GM12878 (cell line): Measurements from ENCODE around the gene LMO2. TPM values are rescaled to one million over a fixed set of nuclear protein-coding genes. Genes with fewer than 3 reads are reported as not detected.
A peak's percentile ranks its signal among the peaks of the same experiment; 100 is the strongest.

Source experiments
- ATAC-seq: fragments of 200-7000 bp; cut with Tn5 transposase; 3 replicates; pipeline ENCODE4 v1.9.1; 2020; ENCODE audit warnings: mild to moderate bottlenecking, moderate library complexity
- Bru-seq: library from RNA; stranded (reverse); fragments of 400-500 nt; gene quantifications from one replicate; lab custom pipeline; 2021; lab: Mats Ljungman, UMichigan
- BruChase-seq, 2 experiments: library from RNA; stranded (reverse); fragments of 400-500 nt; gene quantifications; one replicate each; lab custom pipeline; 2021; lab: Mats Ljungman, UMichigan
- BruUV-seq: library from RNA; stranded (reverse); fragments of 400-500 nt; replicated peaks from 2 replicates; lab custom pipeline; 2021; lab: Mats Ljungman, UMichigan
- CTCF ChIA-PET: fragments of 300-600 bp; sonication (Branson Sonifier 250); formaldehyde crosslinking; extraction: SDS; loops from one replicate; lab custom pipeline; 2021; ENCODE audit warnings: inconsistent platforms; lab: Yijun Ruan, JAX
- POLR2A ChIA-PET: fragments of 350-600 bp; formaldehyde crosslinking; extraction: SDS; loops from one replicate; lab custom pipeline; 2021; ENCODE audit warnings: inconsistent platforms; lab: Charles Lee
- RAD21 ChIA-PET: fragments of 300-600 bp; sonication (Branson Sonifier 250); formaldehyde crosslinking; loops from one replicate; lab custom pipeline; 2023; ENCODE audit warnings: antibody characterized with exemption; ENCODE audit not compliant: unreplicated experiment; lab: Charles Lee
- SMC1A ChIA-PET: fragments of 300-600 bp; sonication (Branson Sonifier 250); formaldehyde crosslinking; loops from one replicate; lab custom pipeline; 2023; ENCODE audit not compliant: unreplicated experiment, uncharacterized antibody; lab: Charles Lee
- DNase-seq: peaks from one replicate; pipeline ENCODE4 v3.0.0-alpha.2; 2011; ENCODE audit warnings: low read depth, low spot score
- FAIRE-seq: peaks from 3 replicates; lab custom pipeline; 2011; peaks lifted over from hg19 to GRCh38; lab: Jason Lieb, UNC
- H2AFZ ChIP-seq: 2 replicates; pipeline ENCODE4 v1.6.0; 2011; ENCODE audit warnings: low read depth, low read length, control low read depth; ENCODE audit not compliant: control insufficient read depth
- H3K27ac ChIP-seq: 2 replicates; pipeline ENCODE4 v1.5.1; 2011; ENCODE audit warnings: control low read depth; ENCODE audit not compliant: control insufficient read depth, insufficient read depth
- H3K27me3 ChIP-seq, 2 experiments: replicated peaks in 1 of 2; 2 replicates each; pipeline versions ENCODE4 v1.6.0 to v1.6.1; 2011; ENCODE audit warnings: low read length in 1 of 2; ENCODE audit not compliant: control insufficient read depth in 2 of 2, insufficient read depth in 2 of 2
- H3K36me3 ChIP-seq, 2 experiments: 2 replicates each; pipeline ENCODE4 v1.5.1; 2011; ENCODE audit warnings: low read length in 1 of 2; ENCODE audit not compliant: control insufficient read depth in 2 of 2, insufficient read depth in 2 of 2
- H3K4me1 ChIP-seq: 2 replicates; pipeline ENCODE4 v1.6.1; 2011; ENCODE audit warnings: mild to moderate bottlenecking, low read length, moderate library complexity, mixed read lengths; ENCODE audit not compliant: control insufficient read depth, insufficient read depth
- H3K4me2 ChIP-seq: 2 replicates; pipeline ENCODE4 v1.6.0; 2011; ENCODE audit warnings: control low read depth; ENCODE audit not compliant: control insufficient read depth, insufficient read depth
- H3K4me3 ChIP-seq: fragments of 200-600 bp; sonication (generic); 2 replicates; pipeline ENCODE4 v1.5.1; 2016
- H3K79me2 ChIP-seq: 2 replicates; pipeline ENCODE4 v1.6.0; 2011; ENCODE audit warnings: low read length; ENCODE audit not compliant: control insufficient read depth, insufficient read depth
- H3K9ac ChIP-seq: 2 replicates; pipeline ENCODE4 v1.8.0; 2011; ENCODE audit warnings: low read length, control low read depth, mixed read lengths; ENCODE audit not compliant: control insufficient read depth, insufficient read depth
- H3K9me3 ChIP-seq: replicated peaks from 3 replicates; pipeline ENCODE4 v1.5.1; 2011; ENCODE audit warnings: mild to moderate bottlenecking, low read length; ENCODE audit not compliant: control insufficient read depth, insufficient read depth
- H4K20me1 ChIP-seq: 2 replicates; pipeline ENCODE4 v1.6.0; 2011; ENCODE audit not compliant: control insufficient read depth, insufficient read depth
- CHD1 ChIP-seq: IDR thresholded peaks from 2 replicates; pipeline ENCODE4 v1.6.1; 2012; ENCODE audit warnings: low read depth, low read length, improper control_type of control experiment
- JUNB ChIP-seq: IDR thresholded peaks from 2 replicates; pipeline ENCODE4 v1.6.1; 2016; ENCODE audit warnings: antibody characterized with exemption, mild to moderate bottlenecking
- PAX8 ChIP-seq: fragments of 450-650 bp; IDR thresholded peaks from 2 replicates; pipeline ENCODE4 v1.6.1; 2017; ENCODE audit warnings: mild to moderate bottlenecking, moderate library complexity
- POU2F2 ChIP-seq: IDR thresholded peaks from 3 replicates; pipeline ENCODE4 v1.6.1; 2011; ENCODE audit warnings: low read depth, mild to moderate bottlenecking, low read length, borderline replicate concordance
- SMARCA5 ChIP-seq: fragments of 450-650 bp; IDR thresholded peaks from 2 replicates; pipeline ENCODE4 v1.6.1; 2017; ENCODE audit warnings: mild to moderate bottlenecking
- SREBF2 ChIP-seq: IDR thresholded peaks from 2 replicates; pipeline ENCODE4 v1.6.1; 2012; ENCODE audit warnings: mild to moderate bottlenecking, low read length
- ZZZ3 ChIP-seq: IDR thresholded peaks from 2 replicates; pipeline ENCODE4 v1.6.1; 2011; ENCODE audit warnings: low read depth; ENCODE audit not compliant: control insufficient read depth, insufficient read length
- WGBS: methylation state at CpG from one replicate; pipeline ENCODE4 v1.1.6; 2016; ENCODE audit warnings: low lambda C conversion rate; ENCODE audit not compliant: insufficient replicate concordance, insufficient coverage; ENCODE audit errors: missing lambda C conversion rate; 5-methylcytosine and 5-hydroxymethylcytosine counted together
- in situ Hi-C: fragments of 300-500 bp; cut with MboI; formaldehyde crosslinking; loops from 9 replicates; pipeline ENCODE4 v1.14.3; 2018; ENCODE audit warnings: mixed read lengths
- intact Hi-C: fragments of 100-400 bp; cut with micrococcal nuclease; formaldehyde crosslinking; loops from one replicate; pipeline ENCODE4 v1.14.2; 2022; ENCODE audit not compliant: unreplicated experiment
- long read RNA-seq, 2 experiments: library from polyadenylated mRNA; unstranded; transcript quantifications; one replicate each; pipeline ENCODE4 v2.0.0, GENCODE V29; 2019 to 2020
- polyA minus RNA-seq, 3 experiments: library from RNA; depleted of rRNA, polyadenylated mRNA; stranded (reverse); fragments of >200 nt; gene quantifications; 2 replicates each; pipeline ENCODE4 v1.2.3, GENCODE V29; 2011
- polyA plus RNA-seq, 11 experiments: library from polyadenylated mRNA; depleted of rRNA in 4 of 11; unstranded in 6 of 11; stranded (reverse) in 5 of 11; fragments of >200 nt; fragmentation: Nextera tagmentation in 4 of 11; fragmentation: Illumina TruSeq in 1 of 11; extraction: Ambion mirVana in 4 of 11; extraction: Trizol in 1 of 11; gene quantifications; 1 replicate in 1 of 11; 2 replicates in 10 of 11; pipeline versions ENCODE4 v1.2.1 to v1.2.3, GENCODE V29; 2011 to 2016; ENCODE audit warnings: inconsistent platforms in 2 of 11, missing spikeins in 2 of 11, low read depth in 1 of 11
- total RNA-seq, 4 experiments: library from RNA; depleted of rRNA in 3 of 4; stranded (reverse); fragments of >200 nt in 3 of 4; fragmentation: Illumina TruSeq in 1 of 4; extraction: Trizol in 1 of 4; gene quantifications; 2 replicates each; pipeline versions ENCODE4 v1.2.1 to v1.2.3, GENCODE V29; 2013 to 2021
- TF ChIP-seq, protein P1 (sequence below): fragments of 450-650 bp; IDR thresholded peaks from 2 replicates; pipeline ENCODE4 v1.6.1; 2017; ENCODE audit warnings: mild to moderate bottlenecking, moderate library complexity
- TF ChIP-seq, protein P2 (sequence below): fragments of 450-650 bp; formaldehyde crosslinking; IDR thresholded peaks from 2 replicates; pipeline ENCODE4 v1.4.0; 2022; ENCODE audit warnings: mild to moderate bottlenecking, moderate library complexity

The LMO2 gene
- not detected in 2 replicates for total RNA-seq (2013; cell fraction: nucleolus; rRNA removed)
- total RNA-seq (2014; rRNA removed) (0.98 and 1.7 TPM in 2 replicates), total RNA-seq (2014; rRNA removed; fragmentation: Illumina TruSeq; extraction: Trizol) (1.0 and 1.2 TPM in 2 replicates), total RNA-seq (2021) (0.98 and 1.7 TPM in 2 replicates), polyA plus RNA-seq (2011; rRNA removed) (1.1 TPM in 2 replicates), polyA plus RNA-seq (2014; fragmentation: Illumina TruSeq; extraction: Trizol) (1.4 and 1.9 TPM in 2 replicates), polyA plus RNA-seq (2014; fragmentation: Nextera tagmentation; extraction: Ambion mirVana) (under 1 TPM; 0.29 to 0.47 TPM), polyA plus RNA-seq (2014; rRNA removed) (1.7 TPM in 2 replicates), polyA plus RNA-seq (2016; fragmentation: Nextera tagmentation; extraction: Ambion mirVana) (under 1 TPM in 1 of 2 experiments, not detected in 1; 0.37 TPM), polyA minus RNA-seq (2011; rRNA and poly(A)+ RNA removed) (0.37 and 0.88 TPM in 2 replicates), Bru-seq, nascent RNA (percentile 27 among the genes with signal in this experiment), BruChase-seq, experiment 1, labeled RNA remaining after a 6-hour chase (percentile 21 among the genes with signal in this experiment), BruChase-seq, experiment 2, labeled RNA remaining after a 2-hour chase (percentile 26 among the genes with signal in this experiment)
- 4.0 TPM for polyA plus RNA-seq (2011; ENCODE audit: low read depth)
- 0.42 and 0.53 TPM in 2 replicates for polyA plus RNA-seq (2011; cell fraction: cytosol; rRNA removed)
- 0.24 and 0.25 TPM in 2 replicates for polyA plus RNA-seq (2011; cell fraction: nucleus; rRNA removed)
- polyA plus RNA-seq (2012), result 4.1 and 7.5 TPM in 2 replicates
- not detected in 2 replicates for polyA minus RNA-seq (2011; cell fraction: cytosol; rRNA and poly(A)+ RNA removed)
- polyA minus RNA-seq (2011; cell fraction: nucleus; rRNA and poly(A)+ RNA removed), result 0.12 and 0.48 TPM in 2 replicates
- long read RNA-seq, experiment 1, result 0 reads
- long read RNA-seq, experiment 2, result 0 reads

DNA sequence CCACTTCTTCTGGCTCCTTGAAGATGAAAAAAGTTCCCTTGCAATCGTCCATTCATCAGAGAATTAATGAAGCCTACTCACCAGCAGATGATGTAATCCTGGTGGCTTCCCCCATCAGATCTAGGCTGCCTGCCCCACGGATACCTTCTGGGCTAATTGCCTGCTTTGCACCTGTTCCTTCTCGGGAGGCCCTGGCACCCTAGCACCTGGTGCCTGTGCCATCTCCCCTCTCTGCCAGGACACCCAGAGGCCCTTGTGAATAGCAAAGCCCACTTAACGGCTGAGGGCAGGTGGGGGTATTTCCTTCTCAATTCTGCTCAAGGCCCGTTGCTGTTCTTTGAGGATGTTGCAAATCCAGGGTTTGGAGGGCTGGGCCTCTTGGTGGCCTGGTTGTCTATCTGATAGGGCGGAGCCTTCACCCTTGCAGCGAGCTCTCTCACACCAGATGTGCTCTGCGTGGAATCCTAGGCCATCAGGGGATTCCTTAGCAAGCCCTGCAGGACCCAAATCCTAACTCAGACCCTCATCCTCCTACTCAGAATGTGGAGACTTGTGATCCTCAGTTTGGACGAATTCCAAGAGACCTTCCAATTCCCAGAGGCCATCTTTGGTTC, at the start of gene LMO2:
Gene LMO2, minus strand, starts transcription at position 363 of the 614 bp plus-strand sequence. CDS start 22,360 bp downstream, outside the sequence.
- ATAC-seq (no peak), DNase-seq (no peak), FAIRE-seq (no peak)
- Histone ChIP-seq H3K9me3 (no peaks in the 10 kb centered on the region; the same call in 2 of the 3 replicates), H3K9ac (no peak within 1 kb of the TSS; the same call in 1 of the 2 replicates), H3K4me2 (no peak within 1 kb of the TSS), H3K4me1 (peaks cover 29% of the 10 kb centered on the region), H3K4me3 (0 out of 2 replicates have a peak within 1 kb of the TSS, but pooled peaks have one; percentile 73), H3K36me3 (no peaks in the 10 kb centered on the region), H3K27ac (peak within 1 kb of the TSS; percentile 15; the same call in 1 of the 2 replicates), H2AFZ (no peak within 1 kb of the TSS), H3K79me2 (no peaks in the 10 kb centered on the region), H4K20me1 (no peaks in the 10 kb centered on the region), H3K27me3 (no peaks in the 10 kb centered on the region; a peak in 1 of 4 replicates)
- ChIA-PET POLR2A (interaction anchor here (1.0 kb wide), 1 partner anchor 21 kb away, joined by 3 read pairs; no protein-coding TSS in a partner anchor), CTCF (interaction anchor here (1.1 to 1.6 kb wide), 4 partner anchors 14 to 28 kb away, joined by 3 read pairs; no protein-coding TSS in a partner anchor), SMC1A (interaction anchor here (0.6 to 0.9 kb wide), 2 partner anchors 24 to 1019 kb away, joined by 3 read pairs; no protein-coding TSS in a partner anchor), RAD21 (no interaction called here)
- 32% methylated on average over 9 of the region's 9 CpGs for WGBS
- BruUV-seq, result no TSS peak
- in situ Hi-C loops (no loop called here), intact Hi-C loops (no loop called here)
- no peak for TF ChIP-seq POU2F2
- no peak for TF ChIP-seq PAX8
- TF ChIP-seq SMARCA5, result no peak
- TF ChIP-seq ZZZ3, result no peak
- no peak for TF ChIP-seq SREBF2
- TF ChIP-seq, protein P1, sequence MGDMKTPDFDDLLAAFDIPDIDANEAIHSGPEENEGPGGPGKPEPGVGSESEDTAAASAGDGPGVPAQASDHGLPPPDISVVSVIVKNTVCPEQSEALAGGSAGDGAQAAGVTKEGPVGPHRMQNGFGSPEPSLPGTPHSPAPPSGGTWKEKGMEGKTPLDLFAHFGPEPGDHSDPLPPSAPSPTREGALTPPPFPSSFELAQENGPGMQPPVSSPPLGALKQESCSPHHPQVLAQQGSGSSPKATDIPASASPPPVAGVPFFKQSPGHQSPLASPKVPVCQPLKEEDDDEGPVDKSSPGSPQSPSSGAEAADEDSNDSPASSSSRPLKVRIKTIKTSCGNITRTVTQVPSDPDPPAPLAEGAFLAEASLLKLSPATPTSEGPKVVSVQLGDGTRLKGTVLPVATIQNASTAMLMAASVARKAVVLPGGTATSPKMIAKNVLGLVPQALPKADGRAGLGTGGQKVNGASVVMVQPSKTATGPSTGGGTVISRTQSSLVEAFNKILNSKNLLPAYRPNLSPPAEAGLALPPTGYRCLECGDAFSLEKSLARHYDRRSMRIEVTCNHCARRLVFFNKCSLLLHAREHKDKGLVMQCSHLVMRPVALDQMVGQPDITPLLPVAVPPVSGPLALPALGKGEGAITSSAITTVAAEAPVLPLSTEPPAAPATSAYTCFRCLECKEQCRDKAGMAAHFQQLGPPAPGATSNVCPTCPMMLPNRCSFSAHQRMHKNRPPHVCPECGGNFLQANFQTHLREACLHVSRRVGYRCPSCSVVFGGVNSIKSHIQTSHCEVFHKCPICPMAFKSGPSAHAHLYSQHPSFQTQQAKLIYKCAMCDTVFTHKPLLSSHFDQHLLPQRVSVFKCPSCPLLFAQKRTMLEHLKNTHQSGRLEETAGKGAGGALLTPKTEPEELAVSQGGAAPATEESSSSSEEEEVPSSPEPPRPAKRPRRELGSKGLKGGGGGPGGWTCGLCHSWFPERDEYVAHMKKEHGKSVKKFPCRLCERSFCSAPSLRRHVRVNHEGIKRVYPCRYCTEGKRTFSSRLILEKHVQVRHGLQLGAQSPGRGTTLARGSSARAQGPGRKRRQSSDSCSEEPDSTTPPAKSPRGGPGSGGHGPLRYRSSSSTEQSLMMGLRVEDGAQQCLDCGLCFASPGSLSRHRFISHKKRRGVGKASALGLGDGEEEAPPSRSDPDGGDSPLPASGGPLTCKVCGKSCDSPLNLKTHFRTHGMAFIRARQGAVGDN, result no peak
- TF ChIP-seq JUNB, result no peak
- TF ChIP-seq, protein P2, sequence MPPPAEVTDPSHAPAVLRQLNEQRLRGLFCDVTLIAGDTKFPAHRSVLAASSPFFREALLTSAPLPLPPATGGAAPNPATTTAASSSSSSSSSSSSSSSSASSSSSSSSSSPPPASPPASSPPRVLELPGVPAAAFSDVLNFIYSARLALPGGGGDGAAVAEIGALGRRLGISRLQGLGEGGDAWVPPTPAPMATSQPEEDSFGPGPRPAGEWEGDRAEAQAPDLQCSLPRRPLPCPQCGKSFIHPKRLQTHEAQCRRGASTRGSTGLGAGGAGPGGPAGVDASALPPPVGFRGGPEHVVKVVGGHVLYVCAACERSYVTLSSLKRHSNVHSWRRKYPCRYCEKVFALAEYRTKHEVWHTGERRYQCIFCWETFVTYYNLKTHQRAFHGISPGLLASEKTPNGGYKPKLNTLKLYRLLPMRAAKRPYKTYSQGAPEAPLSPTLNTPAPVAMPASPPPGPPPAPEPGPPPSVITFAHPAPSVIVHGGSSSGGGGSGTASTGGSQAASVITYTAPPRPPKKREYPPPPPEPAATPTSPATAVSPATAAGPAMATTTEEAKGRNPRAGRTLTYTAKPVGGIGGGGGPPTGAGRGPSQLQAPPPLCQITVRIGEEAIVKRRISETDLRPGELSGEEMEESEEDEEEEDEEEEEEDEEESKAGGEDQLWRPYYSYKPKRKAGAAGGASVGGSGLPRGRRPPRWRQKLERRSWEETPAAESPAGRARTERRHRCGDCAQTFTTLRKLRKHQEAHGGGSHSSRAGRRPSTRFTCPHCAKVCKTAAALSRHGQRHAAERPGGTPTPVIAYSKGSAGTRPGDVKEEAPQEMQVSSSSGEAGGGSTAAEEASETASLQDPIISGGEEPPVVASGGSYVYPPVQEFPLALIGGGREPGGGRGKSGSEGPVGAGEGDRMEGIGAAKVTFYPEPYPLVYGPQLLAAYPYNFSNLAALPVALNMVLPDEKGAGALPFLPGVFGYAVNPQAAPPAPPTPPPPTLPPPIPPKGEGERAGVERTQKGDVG (CRISPR knock-in tag), result no peak
- TF ChIP-seq CHD1, result no peak
